PFSK-1 (cell line): ENCODE measurements around the gene LAMB4.

Experiments
- FOXP2 ChIP-seq: optimal IDR thresholded peaks from 2 replicates; pipeline ENCODE3; 2011; ENCODE audit warnings: borderline replicate concordance, control low read depth, inconsistent platforms; ENCODE audit not compliant: insufficient read depth; ENCODE audit errors: extremely low read length, extremely low read depth
- POLR2AphosphoS5 ChIP-seq: IDR thresholded peaks from 2 replicates; pipeline ENCODE4 v1.6.1; 2012; ENCODE audit warnings: low read depth, mild to moderate bottlenecking, control low read depth, low read length, moderate library complexity
- REST ChIP-seq, 2 experiments: IDR thresholded peaks; 2 replicates each; pipeline versions ENCODE4 v1.6.1 to v1.8.0; 2011 to 2012; ENCODE audit warnings: low read depth in 2 of 2, low read length in 2 of 2, control low read depth in 1 of 2, inconsistent platforms in 1 of 2, mild to moderate bottlenecking in 1 of 2, moderate library complexity in 1 of 2; ENCODE audit not compliant: insufficient read depth in 1 of 2
- SIN3A ChIP-seq: IDR thresholded peaks from 2 replicates; pipeline ENCODE4 v1.6.1; 2012; ENCODE audit warnings: mild to moderate bottlenecking, low read length, moderate library complexity, borderline replicate concordance; ENCODE audit not compliant: insufficient read depth
- TAF1 ChIP-seq: IDR thresholded peaks from 2 replicates; pipeline ENCODE4 v1.6.1; 2012; ENCODE audit warnings: low read length, control low read depth, borderline replicate concordance; ENCODE audit not compliant: insufficient read depth

LAMB4 gene

GRCh38 chr7:107978815-107979408 lies 151.2 kb downstream of the LAMB4 start:
- TF ChIP-seq TAF1 (no peak), FOXP2 (no peak), SIN3A (no peak), REST (IDR thresholded peaks at IDR 0.05; ENCODE audit: insufficient read depth in 1 of 2, low read depth in 2 of 2, low read length in 2 of 2) (no peak), POLR2AphosphoS5 (no peak)

- TF ChIP-seq POLR2AphosphoS5: no peak
- no peak for TF ChIP-seq TAF1
- no peak for TF ChIP-seq FOXP2
These were observed 153.1 kb downstream of the LAMB4 start for GRCh38 chr7:107977048-107977447.

GRCh38 chr7:107976620-107977019 lies 153.5 kb downstream of the LAMB4 start:
- no peak for TF ChIP-seq SIN3A
- TF ChIP-seq FOXP2: no peak

GRCh38 chr7:107975394-107976013 lies 154.7 kb downstream of the LAMB4 start:
- TF ChIP-seq FOXP2: no peak
- TF ChIP-seq SIN3A: no peak
- no peak for TF ChIP-seq TAF1
- TF ChIP-seq POLR2AphosphoS5: no peak
- no peak for TF ChIP-seq REST (IDR thresholded peaks at IDR 0.05; ENCODE audit: insufficient read depth in 1 of 2, low read depth in 2 of 2, low read length in 2 of 2)

- TF ChIP-seq POLR2AphosphoS5: no peak
- TF ChIP-seq REST (IDR thresholded peaks at IDR 0.05; ENCODE audit: insufficient read depth in 1 of 2, low read depth in 2 of 2, low read length in 2 of 2): no peak
- no peak for TF ChIP-seq TAF1
- TF ChIP-seq FOXP2: no peak
- no peak for TF ChIP-seq SIN3A
These were observed 156.3 kb downstream of the LAMB4 start for GRCh38 chr7:107973861-107974260.
